ENCODE measurements around the gene MED17.

DNA sequence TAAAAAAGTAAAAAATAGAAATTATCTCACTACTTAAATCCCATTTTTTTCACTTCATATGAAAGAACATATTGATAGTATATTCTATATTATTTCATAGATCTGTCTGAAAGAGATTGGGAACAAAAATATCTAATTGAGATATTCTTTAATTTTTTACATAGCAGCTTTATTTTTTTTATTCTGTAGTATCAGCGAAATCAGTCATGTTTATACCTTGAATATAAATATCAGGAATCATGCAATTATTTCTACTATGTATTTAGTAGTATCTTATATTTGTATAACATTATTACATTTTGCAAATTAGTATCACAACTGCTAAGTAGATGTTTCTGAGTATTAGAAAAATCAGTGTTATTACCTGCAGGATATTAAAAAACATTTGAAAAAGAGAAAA is 22.2 kb upstream of the MED17 start:
- TF ChIP-seq EP300 (IDR thresholded peaks at IDR 0.05) (no peak), POLR2A (IDR thresholded peaks at IDR 0.05; ENCODE audit: low read depth) (no peak)
